Left hindlimb (tissue), 1 donor: ENCODE measurements around the gene TWIST1.
A peak's percentile ranks its signal among the peaks of the same experiment; 100 is the strongest.

Experiments
- DNase-seq: peaks from one replicate; pipeline ENCODE4 v3.0.0-alpha.2; 2018

TWIST1 gene

GRCh38 chr7:19117091-19117869 is at the start of gene TWIST1:
Gene TWIST1 (minus strand): TSS chr7:19117636. CDS start chr7:19117321, 315 bp downstream.
- DNase-seq, result peak; percentile 96

GRCh38 chr7:19161671-19162070 is 44.2 kb upstream of the TWIST1 start:
- DNase-seq, result no peak

DNA sequence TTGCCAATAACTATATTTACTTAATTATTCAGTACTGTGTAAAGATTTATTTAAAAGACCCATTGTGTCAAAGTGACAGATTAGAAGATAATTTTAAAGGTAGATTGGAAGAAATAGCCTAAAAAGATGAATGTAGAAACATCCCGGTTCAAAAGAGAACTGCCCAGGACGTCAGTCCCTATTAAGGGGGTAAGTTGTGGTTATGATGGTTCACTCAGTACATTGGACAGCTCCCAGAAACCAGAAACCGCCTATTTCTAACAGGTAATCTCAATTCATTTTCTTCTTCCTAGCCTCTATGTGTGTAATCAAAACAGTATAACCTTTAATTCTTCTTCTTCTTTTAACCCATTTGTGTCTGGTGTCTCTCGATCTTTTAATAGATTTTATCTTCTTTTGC is 29.3 kb upstream of the TWIST1 start:
- DNase-seq, result no peak

- no peak for DNase-seq
Observed at GRCh38 chr7:19145434-19146115, 28.1 kb upstream of the TWIST1 start.

GRCh38 chr7:19144661-19145433 is 27.4 kb upstream of the TWIST1 start, which contains the start of gene FERD3L:
Gene FERD3L (minus strand): TSS chr7:19145421. CDS start chr7:19145362, 59 bp downstream.
- no peak for DNase-seq

DNA sequence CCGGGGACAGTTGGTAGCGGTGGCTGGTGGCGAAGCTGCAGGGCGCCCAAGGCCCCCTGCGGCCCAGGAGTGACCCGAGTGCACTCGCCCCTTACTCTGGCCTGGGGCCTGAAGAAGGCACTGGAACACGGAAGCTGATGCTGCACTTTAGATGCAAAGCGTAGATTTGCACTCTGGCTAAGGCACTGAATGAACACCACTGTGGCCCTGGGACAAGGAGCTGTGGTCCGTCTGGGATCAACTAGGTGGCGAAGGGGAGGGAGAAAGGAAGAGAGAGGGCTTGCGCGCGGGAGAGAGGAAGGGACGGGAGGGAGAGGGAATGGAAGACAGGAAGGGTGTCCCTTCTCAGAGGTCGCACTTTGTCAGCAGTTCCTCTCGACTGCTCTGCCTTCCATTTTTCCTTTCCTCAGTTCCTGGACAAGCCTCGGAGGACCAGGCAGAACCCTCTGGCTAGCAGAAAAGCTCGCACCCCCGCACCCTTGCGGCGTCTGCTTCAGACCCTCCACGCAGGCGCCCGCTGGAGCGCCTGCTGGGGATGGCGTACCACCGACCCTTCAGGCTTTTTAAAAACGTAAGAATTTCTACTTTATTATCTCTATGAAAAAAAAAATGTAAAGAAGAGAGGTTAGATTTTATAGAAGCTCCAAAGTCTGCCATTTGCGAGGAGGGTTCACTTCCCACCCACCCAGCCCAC is 26.6 kb upstream of the TWIST1 start:
- no peak for DNase-seq

- DNase-seq, result no peak
Observed at GRCh38 chr7:19139706-19140327, 22.4 kb upstream of the TWIST1 start.

GRCh38 chr7:19133886-19134285 is 16.4 kb upstream of the TWIST1 start:
- DNase-seq, result no peak

GRCh38 chr7:19133390-19133789 is 16.0 kb upstream of the TWIST1 start:
- DNase-seq, result no peak

DNA sequence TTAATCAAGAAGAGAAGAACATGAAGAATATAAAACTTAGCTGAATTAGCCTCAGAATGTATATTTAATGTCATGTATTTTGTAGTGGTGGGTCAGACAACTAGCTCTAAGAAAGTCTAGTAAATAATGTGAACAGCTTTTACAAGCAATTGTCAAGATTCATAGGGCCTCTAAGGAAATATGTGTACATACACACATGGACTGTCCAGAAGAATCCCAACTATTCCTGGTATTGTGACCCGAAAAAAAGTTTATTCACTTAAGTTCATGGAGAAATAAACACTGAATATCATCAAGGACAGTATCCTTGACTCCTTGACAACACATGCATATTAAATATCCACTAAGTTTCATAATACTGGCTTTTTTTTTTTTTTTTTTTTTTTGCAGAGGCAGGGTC is 11.4 kb upstream of the TWIST1 start:
- DNase-seq, result no peak

DNA sequence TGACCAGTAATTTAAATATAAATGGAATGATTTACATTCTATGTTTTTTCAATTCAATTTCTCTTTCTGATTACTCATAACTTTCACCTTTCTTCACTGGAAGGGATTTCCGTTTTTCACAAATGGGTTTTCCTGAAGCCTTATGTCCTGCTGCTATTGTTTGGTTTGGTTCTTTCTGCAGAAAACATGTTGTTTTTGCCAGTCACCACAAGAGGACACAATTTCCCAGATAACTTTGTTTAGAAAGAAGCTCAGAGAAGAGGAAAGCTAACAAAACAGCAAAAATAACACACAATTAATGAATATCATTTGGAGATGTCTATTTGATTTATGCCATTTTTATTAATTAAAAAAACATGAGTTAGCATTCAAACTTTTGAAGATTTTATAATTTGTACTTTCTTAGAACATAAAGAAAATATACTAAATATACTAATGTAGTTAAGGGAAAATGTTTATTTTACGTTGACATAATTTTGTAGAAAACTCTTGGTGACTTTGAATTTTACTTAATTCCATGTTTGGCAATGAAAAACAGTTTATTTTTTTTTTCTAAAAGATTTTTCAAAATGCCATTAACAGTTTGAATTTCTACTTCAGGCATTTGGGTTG is 4.6 kb upstream of the TWIST1 start:
- DNase-seq, result no peak

GRCh38 chr7:19119870-19120486 is 2.5 kb upstream of the TWIST1 start:
- DNase-seq, result no peak

DNA sequence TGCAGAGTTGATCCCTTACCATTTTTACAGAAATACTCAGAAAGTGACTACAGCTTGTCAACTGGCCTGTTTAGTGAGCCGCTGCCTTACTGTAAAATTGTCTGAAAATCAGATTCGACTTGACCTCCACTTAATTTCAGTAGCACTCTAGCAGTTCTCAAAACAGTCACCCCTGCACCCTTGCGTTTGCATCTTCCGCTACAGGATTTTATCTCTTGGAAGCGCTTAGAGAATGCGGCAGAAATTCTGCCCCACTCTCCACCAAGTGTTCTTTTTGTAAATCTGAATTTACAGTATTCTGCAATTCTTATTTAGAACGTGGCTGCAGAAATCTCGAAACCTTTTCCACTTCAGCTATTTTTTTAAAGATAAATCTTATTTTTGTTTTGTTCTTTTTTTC is 1.9 kb upstream of the TWIST1 start:
- DNase-seq, result no peak

DNA sequence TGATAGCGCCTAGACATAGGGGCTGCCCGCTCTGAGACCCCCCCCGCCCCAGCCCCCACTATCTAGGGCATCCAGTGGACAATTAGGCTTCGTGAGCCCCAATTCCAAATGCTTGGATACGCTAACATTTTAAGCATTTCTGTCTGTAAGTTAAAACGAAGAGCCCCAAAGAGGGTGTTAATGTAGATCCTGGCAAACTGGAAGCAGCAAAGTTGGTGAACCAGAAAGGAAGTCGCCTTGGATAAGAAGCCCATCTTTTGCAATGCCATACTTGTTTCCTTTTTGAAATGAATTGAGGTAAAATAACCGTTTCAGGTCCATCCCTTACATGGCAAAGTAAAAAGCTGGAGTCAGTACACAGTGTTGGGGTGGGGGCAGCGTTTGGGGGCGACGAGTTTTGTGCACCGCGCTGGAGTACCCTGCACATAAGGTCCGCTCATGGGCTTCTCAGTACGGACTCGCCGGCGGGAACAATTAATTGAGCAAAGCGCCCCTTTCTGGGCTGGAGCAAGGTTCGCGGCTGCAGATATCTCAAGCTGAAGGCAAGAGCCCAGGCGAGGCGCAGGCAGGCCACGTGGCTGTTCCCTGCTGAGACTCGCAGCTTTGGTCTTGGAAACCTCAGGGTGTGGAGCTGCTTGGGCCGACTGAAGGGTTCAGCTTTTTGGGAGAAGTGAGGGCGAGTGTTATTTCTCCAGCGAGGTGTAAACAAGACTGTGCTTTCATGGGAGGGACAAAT is 1.4 kb upstream of the TWIST1 start:
- no peak for DNase-seq

DNA sequence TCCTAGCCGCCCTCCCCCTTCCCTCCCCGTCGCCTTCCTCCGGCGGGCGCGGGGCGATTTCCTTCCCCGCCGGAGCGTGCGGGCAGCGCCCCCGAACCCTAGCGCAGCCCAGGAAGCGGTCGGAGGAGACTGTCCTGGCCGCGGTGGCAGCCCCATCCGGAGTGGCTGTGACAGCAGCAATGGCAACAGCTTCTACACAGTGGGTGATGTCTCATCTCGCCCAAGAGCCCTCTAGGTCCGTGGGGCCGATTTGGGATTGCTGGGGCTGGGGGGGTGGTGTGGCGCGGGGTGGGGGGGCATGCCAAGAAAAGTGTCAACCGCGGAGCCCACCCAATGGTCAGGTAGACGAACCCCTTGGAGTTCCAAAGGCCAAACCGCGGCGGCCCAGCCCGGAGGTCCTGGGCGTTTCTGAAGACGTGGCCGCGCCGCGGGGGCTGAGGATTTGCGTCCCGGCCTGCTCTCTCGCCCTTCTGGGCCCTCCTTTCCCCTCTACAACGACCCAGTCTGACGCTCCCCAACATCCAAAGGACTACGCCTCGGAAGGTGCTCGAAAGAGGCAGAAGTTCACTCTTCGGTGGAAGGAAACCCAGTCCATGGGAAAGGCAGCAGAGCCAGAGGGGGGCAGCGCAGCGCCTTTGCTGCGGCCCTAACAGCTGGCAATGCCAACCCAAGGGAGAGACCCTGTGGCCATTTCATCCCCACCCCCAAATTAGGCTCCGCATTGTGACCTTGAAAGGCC is 603 bp upstream of the TWIST1 start:
- peak; percentile 69 for DNase-seq

- peak; percentile 65 for DNase-seq
Observed at GRCh38 chr7:19116121-19117090, 1.0 kb downstream of the TWIST1 start.

- DNase-seq, result no peak
Observed at GRCh38 chr7:19114551-19114855, 2.9 kb downstream of the TWIST1 start.

- DNase-seq, result no peak
Observed at GRCh38 chr7:19113855-19114550, 3.4 kb downstream of the TWIST1 start.
